SK-MEL-5 (cell line): ENCODE measurements around the gene CEP170B. TPM values are rescaled to one million over a fixed set of nuclear protein-coding genes. Genes with fewer than 3 reads are reported as not detected.
"Not testable (repeated sequence)": the region's sequence is repeated elsewhere in the genome, so short reads cannot be mapped to it uniquely, and the experiment has no call there.

Experiments
- DNase-seq: peaks from one replicate; pipeline ENCODE4 v3.0.0-alpha.2; 2016; ENCODE audit warnings: low read depth, low spot score
- in situ Hi-C: cut with HindIII; loops from 2 replicates; pipeline ENCODE4 v1.10.0; 2016; ENCODE audit warnings: low sequenced_read_pairs, high pct_unique_total_duplicates, low pct_unique_long_range_greater_than_20kb
- total RNA-seq: library from RNA; depleted of rRNA; stranded (reverse); fragments of >200 nt; shearing (Covaris generic); gene quantifications from 2 replicates; pipeline ENCODE4 v1.2.3, GENCODE V29; 2014

CEP170B gene
- total RNA-seq, 1 experiment from 2014 or later: 20.2 TPM

GRCh38 chr14:104919152-104919992 is 54.3 kb downstream of the CEP170B start:
- DNase-seq: peak; percentile 95
- in situ Hi-C loops: not testable (repeated sequence)

DNA sequence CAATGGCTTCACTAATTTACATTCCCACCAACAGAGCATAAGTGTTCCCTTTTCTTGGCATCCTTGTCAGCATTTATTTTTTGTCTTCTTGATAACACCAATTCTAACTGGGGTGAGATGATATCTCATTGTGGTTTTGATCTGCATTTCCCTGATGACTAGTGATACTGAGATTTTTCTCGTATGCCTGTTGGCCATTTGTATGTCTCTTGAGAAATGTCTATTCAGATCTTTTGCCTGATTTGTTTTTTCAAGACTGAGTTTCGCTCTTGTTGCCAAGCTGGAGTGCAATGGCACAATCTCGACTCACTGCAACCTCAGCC is 54.9 kb downstream of the CEP170B start:
- DNase-seq: no peak
- in situ Hi-C loops: no loop called here

- in situ Hi-C loops: no loop called here
- DNase-seq: no peak
Observed at GRCh38 chr14:104923640-104924420, 58.8 kb downstream of the CEP170B start.

DNA sequence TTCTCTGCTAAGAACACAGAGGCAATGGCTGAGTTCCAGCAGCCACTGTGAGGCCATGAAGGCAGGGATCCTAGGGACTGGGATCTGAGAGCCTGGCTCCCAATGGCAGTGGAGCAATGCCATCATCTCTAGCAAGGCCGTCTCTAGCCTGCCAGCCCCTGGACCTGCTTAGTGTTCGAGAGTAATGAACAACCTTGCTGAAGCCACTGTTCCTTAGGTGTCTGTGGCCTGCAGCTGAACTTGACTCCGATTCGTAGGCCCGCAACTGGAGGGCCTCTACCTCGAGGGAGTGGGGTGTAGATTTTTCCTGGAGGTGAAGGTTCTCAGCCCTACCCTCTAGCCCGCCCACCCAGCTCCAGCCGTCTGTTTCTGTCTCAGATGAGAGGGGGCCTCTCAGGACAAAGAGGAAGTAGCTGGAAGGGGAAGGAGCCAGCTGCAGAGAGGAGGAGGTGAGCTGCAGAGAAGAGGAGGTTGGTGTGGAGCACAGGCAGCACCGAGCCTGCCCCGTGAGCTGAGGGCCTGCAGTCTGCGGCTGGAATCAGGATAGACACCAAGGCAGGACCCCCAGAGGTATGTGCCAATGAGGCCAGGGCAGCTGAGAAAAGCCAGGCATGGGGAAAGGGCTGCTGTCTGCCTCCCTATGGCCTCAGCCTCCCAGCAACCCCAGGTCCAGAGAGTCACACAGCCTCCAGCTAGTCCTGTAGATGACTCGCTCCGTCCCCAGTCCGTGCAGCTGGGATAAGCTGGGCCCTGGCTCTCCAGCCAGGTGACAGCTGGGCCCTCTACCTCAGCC is 59.5 kb downstream of the CEP170B start, which contains the start of gene PLD4:
TSS of gene PLD4 (plus strand) at position 459 of the 793 bp plus-strand sequence. CDS start 2,262 bp downstream, outside the sequence.
- in situ Hi-C loops: no loop called here

GRCh38 chr14:104925214-104925854 is 60.3 kb downstream of the CEP170B start:
- DNase-seq: no peak
- in situ Hi-C loops: no loop called here

More for the DNA sequence above, 59.5 kb downstream of the CEP170B start, which contains the start of gene PLD4:
- DNase-seq: no peak

DNA sequence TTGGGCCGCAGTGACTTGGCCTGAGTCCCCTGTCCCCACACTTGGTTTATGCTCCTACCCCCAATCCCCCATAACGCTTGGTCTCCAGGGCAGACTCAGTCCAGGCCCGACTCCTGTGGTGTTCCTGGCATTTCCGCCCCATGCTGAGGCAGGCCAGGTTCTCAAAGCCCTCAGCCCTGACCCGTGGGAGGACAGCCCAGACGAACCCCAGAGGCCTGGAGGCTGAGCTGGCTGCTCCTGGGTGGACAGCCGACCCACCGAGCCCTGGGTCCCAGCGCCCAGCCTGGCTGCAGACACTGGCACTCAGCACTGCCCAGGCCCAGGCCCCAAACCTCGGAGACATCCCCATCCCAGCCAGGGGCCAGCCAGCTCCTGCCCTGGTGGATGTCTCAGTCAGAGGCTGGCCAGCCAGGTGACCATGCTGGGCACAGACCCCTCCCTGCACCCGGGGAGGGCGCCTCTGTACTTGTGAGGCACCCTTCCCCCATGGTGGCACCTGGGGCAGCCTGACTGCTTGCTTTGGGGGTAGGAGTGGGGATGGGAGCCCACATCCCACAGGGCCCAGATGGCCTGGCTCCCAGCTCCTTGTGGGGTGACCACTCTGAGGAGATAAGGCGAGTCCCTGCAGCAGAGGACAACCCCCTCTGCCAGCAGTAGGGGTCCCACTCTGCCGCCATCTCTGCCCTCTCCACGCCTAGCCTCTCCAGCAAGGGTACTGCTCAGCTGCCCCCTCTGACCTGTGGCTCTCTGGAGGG is 61.0 kb downstream of the CEP170B start:
- DNase-seq: no peak
- in situ Hi-C loops: no loop called here

DNA sequence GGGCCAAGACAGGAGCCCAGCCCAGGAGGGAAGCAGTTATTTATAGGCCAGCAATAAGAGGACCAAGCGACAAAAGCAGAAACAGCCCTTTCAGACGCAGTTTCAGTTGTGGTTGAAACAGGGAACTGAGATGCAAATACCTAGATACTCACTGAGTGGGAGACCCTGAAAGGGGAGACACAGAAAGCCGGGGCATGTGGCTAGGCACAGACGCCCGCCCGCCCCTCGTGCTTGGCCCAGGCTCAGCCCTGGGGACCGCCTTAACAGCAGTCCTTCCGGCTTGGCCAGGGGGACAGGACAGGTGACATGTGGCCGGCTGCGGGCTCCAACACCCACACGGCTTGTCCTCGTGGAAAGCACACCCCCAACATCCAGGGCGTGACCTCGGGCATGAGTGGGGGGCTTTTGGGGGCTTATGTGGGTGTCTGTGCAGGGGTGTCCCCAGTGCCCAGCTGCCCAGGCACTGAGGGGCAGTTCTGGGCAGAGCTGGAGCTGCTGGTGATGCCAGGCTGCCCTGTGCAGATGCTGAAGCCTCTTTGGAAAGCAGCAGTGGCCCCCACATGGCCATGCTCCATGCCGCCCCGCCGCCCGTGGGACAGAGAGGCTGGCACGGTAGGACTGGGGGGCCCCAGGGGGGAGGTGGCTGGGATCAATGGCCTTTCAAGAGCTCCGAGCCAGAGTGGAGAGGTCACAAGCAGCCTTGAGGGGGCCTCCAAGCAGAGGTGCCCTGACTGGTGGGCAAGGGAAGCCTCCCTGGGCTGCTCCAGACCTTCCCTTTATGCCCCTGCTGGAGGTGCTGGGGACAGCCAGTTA is 61.8 kb downstream of the CEP170B start:
- no peak for DNase-seq
- in situ Hi-C loops: no loop called here

DNA sequence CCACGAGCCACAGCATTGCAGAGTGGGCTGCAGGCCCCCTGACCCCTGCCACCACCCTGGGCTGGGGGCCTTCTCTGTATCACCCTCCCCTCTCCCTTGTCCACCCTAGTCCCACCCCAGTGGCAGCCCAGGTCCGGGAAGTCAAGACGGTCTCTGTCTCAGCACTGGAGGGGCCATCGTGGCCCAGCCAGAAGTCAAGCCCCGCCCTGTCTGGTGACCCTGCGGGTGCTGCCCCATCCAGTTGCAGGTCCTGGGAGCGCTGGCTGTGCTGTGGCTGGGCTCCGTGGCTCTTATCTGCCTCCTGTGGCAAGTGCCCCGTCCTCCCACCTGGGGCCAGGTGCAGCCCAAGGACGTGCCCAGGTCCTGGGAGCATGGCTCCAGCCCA is 62.4 kb downstream of the CEP170B start:
- no peak for DNase-seq
- in situ Hi-C loops: no loop called here

- in situ Hi-C loops: no loop called here
- DNase-seq: no peak
Observed at GRCh38 chr14:104927901-104928300, 62.8 kb downstream of the CEP170B start.

DNA sequence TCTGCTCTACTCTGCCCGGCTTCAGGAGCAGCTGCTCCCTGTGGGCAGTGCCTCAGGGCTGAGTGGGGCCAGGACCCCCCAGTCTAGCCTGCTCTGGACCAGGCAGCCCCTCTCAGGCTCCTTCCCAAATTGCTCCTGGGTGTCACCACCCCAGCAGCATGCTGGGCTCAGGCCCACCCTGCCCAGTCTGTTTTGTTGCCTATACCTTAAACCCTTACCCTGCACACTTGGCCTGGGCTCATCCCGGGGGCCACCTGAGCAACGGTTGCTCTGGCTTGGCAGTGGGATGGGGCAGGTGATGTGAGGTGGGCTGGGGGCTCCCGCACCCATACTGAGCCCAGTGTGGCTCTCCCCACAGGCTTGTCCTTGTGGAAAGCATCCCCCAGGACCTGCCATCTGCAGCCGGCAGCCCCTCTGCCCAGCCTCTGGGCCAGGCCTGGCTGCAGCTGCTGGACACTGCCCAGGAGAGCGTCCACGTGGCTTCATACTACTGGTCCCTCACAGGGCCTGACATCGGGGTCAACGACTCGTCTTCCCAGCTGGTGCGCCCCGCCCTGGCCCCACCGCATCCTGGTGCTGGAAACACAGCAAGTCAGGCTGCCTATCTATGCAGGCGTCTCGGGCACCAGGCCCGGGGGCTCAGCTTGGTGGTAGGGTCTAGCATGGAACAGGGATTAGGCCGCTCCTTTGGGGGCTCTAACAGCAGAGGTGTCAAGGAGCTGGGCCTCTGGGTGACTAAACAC is 63.5 kb downstream of the CEP170B start:
- in situ Hi-C loops: no loop called here
- DNase-seq: no peak

DNA sequence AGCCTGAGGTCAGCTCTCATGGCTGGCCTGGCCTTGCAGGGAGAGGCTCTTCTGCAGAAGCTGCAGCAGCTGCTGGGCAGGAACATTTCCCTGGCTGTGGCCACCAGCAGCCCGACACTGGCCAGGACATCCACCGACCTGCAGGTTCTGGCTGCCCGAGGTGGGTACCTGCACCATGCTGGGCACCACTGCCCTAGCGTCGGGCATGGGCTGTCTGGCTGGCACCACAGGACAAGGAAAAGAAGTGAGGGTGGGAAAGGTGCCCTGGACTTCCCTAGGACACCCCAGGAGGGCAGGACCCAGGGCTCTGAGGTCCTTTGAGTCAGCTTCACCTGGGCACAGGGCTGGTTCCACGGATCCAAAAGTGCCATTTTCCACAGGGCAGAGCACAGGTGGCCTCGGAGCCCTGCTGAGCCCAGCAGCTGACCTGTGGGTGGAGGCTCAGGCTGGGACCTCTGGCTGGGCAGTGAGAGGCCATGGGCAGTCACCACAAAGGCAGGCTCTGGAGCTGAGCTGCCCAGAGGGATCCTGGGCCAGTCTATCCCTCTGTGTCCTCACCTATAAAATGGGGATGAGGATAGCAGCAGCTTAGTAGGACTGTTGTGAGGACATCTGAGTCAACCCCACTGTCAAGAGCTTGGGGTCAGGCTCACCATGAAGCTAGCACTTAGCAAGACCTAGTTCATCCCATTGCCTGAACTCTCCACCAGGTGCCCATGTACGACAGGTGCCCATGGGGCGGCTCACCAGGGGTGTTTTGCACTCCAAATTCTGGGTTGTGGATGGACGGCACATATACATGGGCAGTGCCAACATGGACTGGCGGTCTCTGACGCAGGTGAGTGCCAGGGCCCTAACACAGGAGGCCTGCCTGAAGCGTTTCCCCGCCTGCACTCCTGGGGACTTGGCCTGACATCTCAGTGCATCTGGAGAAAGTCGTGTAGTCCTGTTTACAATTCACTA is 64.5 kb downstream of the CEP170B start:
- DNase-seq: no peak
- in situ Hi-C loops: no loop called here

GRCh38 chr14:104930526-104931303 is 65.6 kb downstream of the CEP170B start:
- in situ Hi-C loops: no loop called here
- DNase-seq: no peak

- in situ Hi-C loops: no loop called here
- no peak for DNase-seq
Observed at GRCh38 chr14:104931304-104931770, 66.3 kb downstream of the CEP170B start.
